ENCODE measurements around the gene LRMDA.

GRCh38 chr10:75877877-75878276 is 446.5 kb downstream of the LRMDA start:
- TF ChIP-seq CTCF (IDR thresholded peaks at IDR 0.05; ENCODE audit: low read depth, low read length) = no peak
- no peak for TF ChIP-seq EZH2phosphoT487 (IDR thresholded peaks at IDR 0.05; ENCODE audit: low read depth)

Measured in OCI-LY3 (cell line).